ENCODE results near the gene AK8. TPM values are rescaled to one million over a fixed set of nuclear protein-coding genes. Genes with fewer than 3 reads are reported as not detected.

Gene AK8
- total and polyA plus RNA-seq, 2 donors: 1.8 to 2.3 TPM

DNA sequence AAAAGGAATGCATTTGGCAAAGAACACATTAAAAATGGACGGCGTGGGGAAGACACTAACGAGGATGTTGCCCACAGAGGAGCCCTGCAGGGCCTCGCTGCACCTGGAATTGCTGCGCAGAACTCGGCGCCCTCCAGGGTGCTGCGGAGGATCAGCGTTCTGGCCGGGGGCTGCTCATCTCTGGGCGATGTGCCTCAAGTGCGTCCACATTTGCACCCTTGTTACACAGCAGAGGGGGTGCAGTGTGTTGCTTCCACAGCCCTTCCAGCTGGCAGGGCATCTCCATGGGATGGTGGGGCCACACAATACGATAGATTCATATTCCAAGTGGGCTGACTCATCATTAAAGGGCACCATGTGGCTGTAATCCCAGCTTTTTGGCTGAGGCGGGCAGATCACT is 63.1 kb downstream of the AK8 start:
- H3K9me3 ChIP-seq (ENCODE audit: control insufficient read depth in 2 of 2, insufficient read depth in 1 of 2, low read length in 1 of 2): peaks cover 0 to 4% of the 10 kb centered on the region in 2 donors
- WGBS: 97% methylated on average over 14 of the region's 14 CpGs
- H3K4me3 ChIP-seq (ENCODE audit: low read length in 2 of 2): no peak overlapping the region
- H3K36me3 ChIP-seq (ENCODE audit: control insufficient read depth in 2 of 2, insufficient read depth in 2 of 2, low read length in 1 of 2): no peaks in the 10 kb centered on the region
- no peak overlapping the region for H3K27ac ChIP-seq (ENCODE audit: low read depth in 1 of 2, low read length in 1 of 2)
- peaks cover 7 to 18% of the 10 kb centered on the region in 2 donors for H3K4me1 ChIP-seq (ENCODE audit: control insufficient read depth in 2 of 2, insufficient read depth in 2 of 2, low read length in 2 of 2)
- no peak for DNase-seq (ENCODE audit: low read depth in 6 of 9, low spot score in 9 of 9)
- H3K27me3 ChIP-seq (ENCODE audit: control insufficient read depth in 2 of 2, insufficient read depth in 1 of 2, low read length in 1 of 2): no peaks in the 10 kb centered on the region

- H3K4me3 ChIP-seq (ENCODE audit: low read length in 2 of 2): no peak overlapping the region
- no peaks in the 10 kb centered on the region for H3K36me3 ChIP-seq (ENCODE audit: control insufficient read depth in 2 of 2, insufficient read depth in 2 of 2, low read length in 1 of 2)
- 98% methylated on average over 13 of the region's 13 CpGs for WGBS
- H3K4me1 ChIP-seq (ENCODE audit: control insufficient read depth in 2 of 2, insufficient read depth in 2 of 2, low read length in 2 of 2): peaks cover 22 to 33% of the 10 kb centered on the region in 2 donors
- no peak overlapping the region for H3K27ac ChIP-seq (ENCODE audit: low read depth in 1 of 2, low read length in 1 of 2)
- DNase-seq (ENCODE audit: low read depth in 6 of 9, low spot score in 9 of 9): no peak
- H3K9me3 ChIP-seq (ENCODE audit: control insufficient read depth in 2 of 2, insufficient read depth in 1 of 2, low read length in 1 of 2): peaks cover 0 to 4% of the 10 kb centered on the region in 2 donors
- H3K27me3 ChIP-seq (ENCODE audit: control insufficient read depth in 2 of 2, insufficient read depth in 1 of 2, low read length in 1 of 2): no peaks in the 10 kb centered on the region
Measured at GRCh38 chr9:132813115-132813771, 64.8 kb downstream of the AK8 start.

DNA sequence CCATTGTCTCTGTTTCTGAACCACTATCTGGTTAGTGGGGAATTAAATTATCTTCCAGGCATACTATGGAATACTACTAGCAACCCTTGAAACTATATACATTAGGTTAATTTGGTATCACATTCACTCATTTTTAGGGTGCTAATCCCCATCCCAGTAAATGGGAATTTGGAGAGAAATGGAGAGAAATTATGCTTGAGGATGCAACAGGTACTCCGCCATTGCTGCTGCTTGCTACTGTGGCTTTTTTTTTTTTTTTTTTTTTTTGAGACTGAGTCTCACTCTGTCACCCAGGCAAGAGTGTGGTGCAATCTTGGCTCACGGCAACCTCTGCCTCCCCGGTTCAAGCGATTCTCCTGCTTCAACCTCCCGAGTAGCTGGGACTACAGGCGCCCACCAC is 66.1 kb downstream of the AK8 start:
- no peaks in the 10 kb centered on the region for H3K27me3 ChIP-seq (ENCODE audit: control insufficient read depth in 2 of 2, insufficient read depth in 1 of 2, low read length in 1 of 2)
- peaks cover 34 to 45% of the 10 kb centered on the region in 2 donors for H3K4me1 ChIP-seq (ENCODE audit: control insufficient read depth in 2 of 2, insufficient read depth in 2 of 2, low read length in 2 of 2)
- H3K9me3 ChIP-seq (ENCODE audit: control insufficient read depth in 2 of 2, insufficient read depth in 1 of 2, low read length in 1 of 2): peaks cover 0 to 4% of the 10 kb centered on the region in 2 donors
- no peaks in the 10 kb centered on the region for H3K36me3 ChIP-seq (ENCODE audit: control insufficient read depth in 2 of 2, insufficient read depth in 2 of 2, low read length in 1 of 2)
- H3K27ac ChIP-seq (ENCODE audit: low read depth in 1 of 2, low read length in 1 of 2): no peak overlapping the region
- no peak overlapping the region for H3K4me3 ChIP-seq (ENCODE audit: low read length in 2 of 2)
- 96% methylated on average over 6 of the region's 6 CpGs for WGBS
- no peak for DNase-seq (ENCODE audit: low read depth in 6 of 9, low spot score in 9 of 9)

- H3K27ac ChIP-seq (ENCODE audit: low read depth in 1 of 2, low read length in 1 of 2): peak overlapping the region in 1 of 2 donors; percentile 48
- H3K4me3 ChIP-seq (ENCODE audit: low read length in 2 of 2): no peak overlapping the region
- WGBS: 62% methylated on average over 11 of the region's 11 CpGs
- H3K4me1 ChIP-seq (ENCODE audit: control insufficient read depth in 2 of 2, insufficient read depth in 2 of 2, low read length in 2 of 2): peaks cover 40 to 62% of the 10 kb centered on the region in 2 donors
- H3K36me3 ChIP-seq (ENCODE audit: control insufficient read depth in 2 of 2, insufficient read depth in 2 of 2, low read length in 1 of 2): no peaks in the 10 kb centered on the region
- H3K9me3 ChIP-seq (ENCODE audit: control insufficient read depth in 2 of 2, insufficient read depth in 1 of 2, low read length in 1 of 2): no peaks in the 10 kb centered on the region
- no peaks in the 10 kb centered on the region for H3K27me3 ChIP-seq (ENCODE audit: control insufficient read depth in 2 of 2, insufficient read depth in 1 of 2, low read length in 1 of 2)
- no peak for DNase-seq (ENCODE audit: low read depth in 6 of 9, low spot score in 9 of 9)
Measured at GRCh38 chr9:132810314-132810713, 67.8 kb downstream of the AK8 start.

- no peak overlapping the region for H3K4me3 ChIP-seq (ENCODE audit: low read length in 2 of 2)
- peaks cover 42 to 67% of the 10 kb centered on the region in 2 donors for H3K4me1 ChIP-seq (ENCODE audit: control insufficient read depth in 2 of 2, insufficient read depth in 2 of 2, low read length in 2 of 2)
- peak overlapping the region; percentile 21 to 71 for H3K27ac ChIP-seq (ENCODE audit: low read depth in 1 of 2, low read length in 1 of 2)
- H3K9me3 ChIP-seq (ENCODE audit: control insufficient read depth in 2 of 2, insufficient read depth in 1 of 2, low read length in 1 of 2): no peaks in the 10 kb centered on the region
- no peaks in the 10 kb centered on the region for H3K36me3 ChIP-seq (ENCODE audit: control insufficient read depth in 2 of 2, insufficient read depth in 2 of 2, low read length in 1 of 2)
- WGBS: 20% methylated on average over 11 of the region's 11 CpGs
- no peak for DNase-seq (ENCODE audit: low read depth in 6 of 9, low spot score in 9 of 9)
- H3K27me3 ChIP-seq (ENCODE audit: control insufficient read depth in 2 of 2, insufficient read depth in 1 of 2, low read length in 1 of 2): no peaks in the 10 kb centered on the region
Measured at GRCh38 chr9:132809677-132810271, 68.3 kb downstream of the AK8 start.

DNA sequence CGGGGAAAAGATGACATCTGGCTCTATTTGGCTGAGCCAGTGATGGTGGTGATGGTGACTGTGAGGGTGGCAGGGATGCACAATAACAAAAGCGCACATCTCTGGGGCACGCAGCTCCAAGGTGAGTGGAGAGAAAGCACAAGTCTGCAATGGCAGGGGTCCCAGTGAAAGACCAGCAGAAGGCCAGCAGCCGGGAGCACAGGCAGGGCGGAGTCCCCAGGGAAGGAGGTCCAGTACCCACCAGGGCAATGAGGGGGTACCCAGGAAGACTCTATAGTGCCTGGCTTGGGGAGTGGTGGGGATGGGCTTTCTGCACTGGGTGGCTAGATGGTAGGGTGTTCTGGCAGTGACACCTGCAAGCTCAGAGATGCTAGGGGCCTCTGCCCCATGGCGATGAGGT is 69.4 kb downstream of the AK8 start:
- WGBS: 86% methylated on average over 6 of the region's 6 CpGs
- Histone ChIP-seq H3K4me1 (ENCODE audit: control insufficient read depth in 2 of 2, insufficient read depth in 2 of 2, low read length in 2 of 2) (peaks cover 48 to 72% of the 10 kb centered on the region in 2 donors), H3K4me3 (ENCODE audit: low read length in 2 of 2) (peak overlapping the region in 1 of 2 donors; percentile 30), H3K9me3 (ENCODE audit: control insufficient read depth in 2 of 2, insufficient read depth in 1 of 2, low read length in 1 of 2) (no peaks in the 10 kb centered on the region), H3K27ac (ENCODE audit: low read depth in 1 of 2, low read length in 1 of 2) (peak overlapping the region; percentile 36 to 71), H3K36me3 (ENCODE audit: control insufficient read depth in 2 of 2, insufficient read depth in 2 of 2, low read length in 1 of 2) (no peaks in the 10 kb centered on the region), H3K27me3 (ENCODE audit: control insufficient read depth in 2 of 2, insufficient read depth in 1 of 2, low read length in 1 of 2) (no peaks in the 10 kb centered on the region)
- DNase-seq (ENCODE audit: low read depth in 6 of 9, low spot score in 9 of 9): no peak

GRCh38 chr9:132806723-132807421 is 71.2 kb downstream of the AK8 start:
- 79% methylated on average over 13 of the region's 13 CpGs for WGBS
- Histone ChIP-seq H3K36me3 (ENCODE audit: control insufficient read depth in 2 of 2, insufficient read depth in 2 of 2, low read length in 1 of 2) (no peaks in the 10 kb centered on the region), H3K4me3 (ENCODE audit: low read length in 2 of 2) (peak overlapping the region in 1 of 2 donors; percentile 30), H3K27me3 (ENCODE audit: control insufficient read depth in 2 of 2, insufficient read depth in 1 of 2, low read length in 1 of 2) (no peaks in the 10 kb centered on the region), H3K4me1 (ENCODE audit: control insufficient read depth in 2 of 2, insufficient read depth in 2 of 2, low read length in 2 of 2) (peaks cover 52 to 81% of the 10 kb centered on the region in 2 donors), H3K9me3 (ENCODE audit: control insufficient read depth in 2 of 2, insufficient read depth in 1 of 2, low read length in 1 of 2) (peaks cover 0 to 8% of the 10 kb centered on the region in 2 donors), H3K27ac (ENCODE audit: low read depth in 1 of 2, low read length in 1 of 2) (peak overlapping the region; percentile 11 to 71)
- peak in 1 of 9 donors; percentile 62 for DNase-seq (ENCODE audit: low read depth in 6 of 9, low spot score in 9 of 9)

GRCh38 chr9:132806306-132806705 is 71.8 kb downstream of the AK8 start:
- Histone ChIP-seq H3K9me3 (ENCODE audit: control insufficient read depth in 2 of 2, insufficient read depth in 1 of 2, low read length in 1 of 2) (peaks cover 0 to 10% of the 10 kb centered on the region in 2 donors), H3K27ac (ENCODE audit: low read depth in 1 of 2, low read length in 1 of 2) (peak overlapping the region in 1 of 2 donors; percentile 71), H3K4me3 (ENCODE audit: low read length in 2 of 2) (no peak overlapping the region), H3K4me1 (ENCODE audit: control insufficient read depth in 2 of 2, insufficient read depth in 2 of 2, low read length in 2 of 2) (peaks cover 54 to 86% of the 10 kb centered on the region in 2 donors), H3K27me3 (ENCODE audit: control insufficient read depth in 2 of 2, insufficient read depth in 1 of 2, low read length in 1 of 2) (no peaks in the 10 kb centered on the region), H3K36me3 (ENCODE audit: control insufficient read depth in 2 of 2, insufficient read depth in 2 of 2, low read length in 1 of 2) (no peaks in the 10 kb centered on the region)
- WGBS: 87% methylated on average over 9 of the region's 9 CpGs
- no peak for DNase-seq (ENCODE audit: low read depth in 6 of 9, low spot score in 9 of 9)
